Parathyroid adenoma (tissue), 2 donors: ENCODE data around the gene SMG6.

Source experiments
- H2AFZ ChIP-seq: fragments of 300-600 bp; sonication (generic); one replicate; pipeline ENCODE4 v1.7.0; 2017; ENCODE audit warnings: antibody characterized with exemption, mild to moderate bottlenecking
- H3K27ac ChIP-seq: fragments of 300-600 bp; sonication (generic); one replicate; pipeline ENCODE4 v1.7.0; 2017
- H3K27me3 ChIP-seq: fragments of 300-600 bp; sonication (generic); one replicate; pipeline ENCODE4 v1.7.0; 2017; ENCODE audit warnings: low read length; ENCODE audit not compliant: control insufficient read depth, insufficient read depth
- H3K36me3 ChIP-seq: fragments of 300-600 bp; sonication (generic); one replicate; pipeline ENCODE4 v1.7.0; 2017; ENCODE audit warnings: low read length; ENCODE audit not compliant: control insufficient read depth, insufficient read depth
- H3K4me1 ChIP-seq: fragments of 300-600 bp; sonication (generic); one replicate; pipeline ENCODE4 v1.7.0; 2017; ENCODE audit warnings: control low read depth
- H3K4me2 ChIP-seq: fragments of 300-600 bp; sonication (generic); one replicate; pipeline ENCODE4 v1.7.0; 2017; ENCODE audit warnings: low read length
- H3K4me3 ChIP-seq: fragments of 300-600 bp; sonication (generic); one replicate; pipeline ENCODE4 v1.7.0; 2017; ENCODE audit warnings: low read depth, low read length
- H3K79me2 ChIP-seq: fragments of 300-600 bp; sonication (generic); one replicate; pipeline ENCODE4 v1.7.0; 2017; ENCODE audit warnings: control low read depth
- H3K9ac ChIP-seq: fragments of 300-600 bp; sonication (generic); one replicate; pipeline ENCODE4 v1.7.0; 2017; ENCODE audit warnings: mild to moderate bottlenecking
- H3K9me3 ChIP-seq: fragments of 300-600 bp; sonication (generic); one replicate; pipeline ENCODE4 v1.7.0; 2017; ENCODE audit warnings: low read length; ENCODE audit not compliant: control insufficient read depth
- TF ChIP-seq, protein P1 (sequence below): fragments of 300-600 bp; sonication (generic); IDR thresholded peaks from one replicate; pipeline ENCODE4 v1.7.0; 2017; ENCODE audit warnings: antibody characterized with exemption, mild to moderate bottlenecking
- donor health status: primary hyperparathyroidism.

SMG6 gene

DNA sequence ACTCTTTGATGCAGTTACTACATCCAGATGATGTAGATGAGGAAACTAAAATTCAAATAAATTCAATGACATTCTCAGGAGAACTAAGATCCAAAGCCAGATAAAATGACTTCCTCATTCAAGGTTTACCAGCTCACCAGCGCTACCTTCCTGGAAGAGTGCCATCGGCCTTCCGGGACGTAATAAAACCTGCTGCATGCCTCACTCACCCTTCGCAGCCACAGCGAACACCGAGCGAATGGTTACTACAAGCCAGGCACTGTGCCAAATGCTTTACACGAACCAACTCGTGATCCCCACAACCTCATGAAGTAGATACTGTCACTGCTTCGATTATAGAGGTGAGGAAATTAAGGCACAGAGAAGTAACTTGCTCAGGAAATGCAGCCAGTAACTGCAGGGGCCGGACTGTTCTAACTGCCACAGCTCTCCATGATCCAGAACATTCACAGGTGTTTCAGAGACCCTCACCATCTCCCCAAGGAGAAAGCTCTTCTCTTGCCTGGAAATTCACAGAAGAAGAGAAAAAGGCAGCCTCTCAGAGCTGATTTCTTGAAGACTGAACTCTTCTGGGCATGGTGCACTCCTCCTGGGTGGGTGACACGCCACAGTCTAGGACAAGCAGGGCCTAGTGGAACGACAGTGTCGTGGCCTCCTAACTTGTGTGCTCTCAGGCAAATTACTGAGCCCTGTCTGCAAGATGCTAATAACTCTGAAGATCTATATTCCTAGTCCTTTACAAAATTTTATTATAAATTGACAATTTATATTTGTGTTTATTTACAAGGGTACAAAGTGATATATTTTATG is 201.9 kb downstream of the SMG6 start:
- TF ChIP-seq, protein P1, sequence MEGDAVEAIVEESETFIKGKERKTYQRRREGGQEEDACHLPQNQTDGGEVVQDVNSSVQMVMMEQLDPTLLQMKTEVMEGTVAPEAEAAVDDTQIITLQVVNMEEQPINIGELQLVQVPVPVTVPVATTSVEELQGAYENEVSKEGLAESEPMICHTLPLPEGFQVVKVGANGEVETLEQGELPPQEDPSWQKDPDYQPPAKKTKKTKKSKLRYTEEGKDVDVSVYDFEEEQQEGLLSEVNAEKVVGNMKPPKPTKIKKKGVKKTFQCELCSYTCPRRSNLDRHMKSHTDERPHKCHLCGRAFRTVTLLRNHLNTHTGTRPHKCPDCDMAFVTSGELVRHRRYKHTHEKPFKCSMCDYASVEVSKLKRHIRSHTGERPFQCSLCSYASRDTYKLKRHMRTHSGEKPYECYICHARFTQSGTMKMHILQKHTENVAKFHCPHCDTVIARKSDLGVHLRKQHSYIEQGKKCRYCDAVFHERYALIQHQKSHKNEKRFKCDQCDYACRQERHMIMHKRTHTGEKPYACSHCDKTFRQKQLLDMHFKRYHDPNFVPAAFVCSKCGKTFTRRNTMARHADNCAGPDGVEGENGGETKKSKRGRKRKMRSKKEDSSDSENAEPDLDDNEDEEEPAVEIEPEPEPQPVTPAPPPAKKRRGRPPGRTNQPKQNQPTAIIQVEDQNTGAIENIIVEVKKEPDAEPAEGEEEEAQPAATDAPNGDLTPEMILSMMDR, result no peak
- Histone ChIP-seq H3K4me2 (no peak overlapping the region), H3K4me3 (no peak overlapping the region), H2AFZ (no peak overlapping the region), H3K9ac (no peak overlapping the region), H3K79me2 (peaks cover 11% of the 10 kb centered on the region), H3K27ac (no peak overlapping the region), H3K9me3 (no peaks in the 10 kb centered on the region), H3K36me3 (no peaks in the 10 kb centered on the region), H3K27me3 (no peaks in the 10 kb centered on the region), H3K4me1 (no peaks in the 10 kb centered on the region)

GRCh38 chr17:2095536-2095910 is 208.1 kb downstream of the SMG6 start:
- no peak overlapping the region for H3K4me3 ChIP-seq
- no peak overlapping the region for H3K27ac ChIP-seq
- no peaks in the 10 kb centered on the region for H3K4me1 ChIP-seq
- no peaks in the 10 kb centered on the region for H3K36me3 ChIP-seq
- TF ChIP-seq, protein P1, result no peak
- no peak overlapping the region for H2AFZ ChIP-seq
- peaks cover 6% of the 10 kb centered on the region for H3K79me2 ChIP-seq
- H3K4me2 ChIP-seq, result no peak overlapping the region
- no peaks in the 10 kb centered on the region for H3K27me3 ChIP-seq
- no peaks in the 10 kb centered on the region for H3K9me3 ChIP-seq
- H3K9ac ChIP-seq, result no peak overlapping the region

- H3K79me2 ChIP-seq, result peaks cover 6% of the 10 kb centered on the region
- TF ChIP-seq, protein P1, result peak; percentile 5
- no peak overlapping the region for H2AFZ ChIP-seq
- peaks cover 4% of the 10 kb centered on the region for H3K4me1 ChIP-seq
- no peaks in the 10 kb centered on the region for H3K27me3 ChIP-seq
- H3K36me3 ChIP-seq, result no peaks in the 10 kb centered on the region
- H3K4me2 ChIP-seq, result no peak overlapping the region
- H3K27ac ChIP-seq, result no peak overlapping the region
- H3K9ac ChIP-seq, result no peak overlapping the region
- no peaks in the 10 kb centered on the region for H3K9me3 ChIP-seq
- no peak overlapping the region for H3K4me3 ChIP-seq
Observed at GRCh38 chr17:2094891-2095535, 208.6 kb downstream of the SMG6 start.

GRCh38 chr17:2093349-2093748 is 210.2 kb downstream of the SMG6 start:
- Histone ChIP-seq H3K4me1 (peaks cover 16% of the 10 kb centered on the region), H3K79me2 (peaks cover 2% of the 10 kb centered on the region), H3K9ac (no peak overlapping the region), H3K27me3 (no peaks in the 10 kb centered on the region), H3K27ac (no peak overlapping the region), H3K4me3 (no peak overlapping the region), H3K4me2 (no peak overlapping the region), H3K9me3 (no peaks in the 10 kb centered on the region), H3K36me3 (no peaks in the 10 kb centered on the region), H2AFZ (no peak overlapping the region)
- TF ChIP-seq, protein P1, result no peak
